Cardiac muscle cell (in vitro differentiated cells and primary cell): Measurements from ENCODE around the gene VPS35L. TPM values are rescaled to one million over a fixed set of nuclear protein-coding genes. Genes with fewer than 3 reads are reported as not detected.

Source experiments
- DNase-seq, 2 donors: peaks; one replicate each; pipeline versions ENCODE4 v3.0.0 to v3.0.0-alpha.2; 2010 to 2017; ENCODE audit warnings: low read depth in 1 of 2, low spot score in 1 of 2
- H3K27ac ChIP-seq: fragments of 200-600 bp; sonication (generic); 2 replicates; pipeline ENCODE4 v1.5.1; 2016
- H3K27me3 ChIP-seq: fragments of 200-600 bp; sonication (generic); 2 replicates; pipeline ENCODE4 v1.6.0; 2016; ENCODE audit warnings: control low read depth
- H3K36me3 ChIP-seq: fragments of 200-600 bp; sonication (generic); 2 replicates; pipeline ENCODE4 v1.5.1; 2016; ENCODE audit warnings: control low read depth
- H3K4me1 ChIP-seq: fragments of 200-600 bp; sonication (generic); 2 replicates; pipeline ENCODE4 v1.8.1; 2017; ENCODE audit warnings: low read depth, mild to moderate bottlenecking, mixed run types
- H3K4me3 ChIP-seq: fragments of 200-600 bp; sonication (generic); 2 replicates; pipeline ENCODE4 v1.5.1; 2016; ENCODE audit warnings: mild to moderate bottlenecking
- H3K9me3 ChIP-seq: fragments of 200-600 bp; sonication (generic); 2 replicates; pipeline ENCODE4 v1.5.1; 2017; ENCODE audit warnings: low read depth, mild to moderate bottlenecking, control low read depth
- polyA plus RNA-seq: library from polyadenylated mRNA; unstranded; fragments of >200 nt; fragmentation: Nextera tagmentation; extraction: Ambion mirVana; gene quantifications from 2 replicates; pipeline ENCODE4 v1.2.1, GENCODE V29; 2016
- total RNA-seq: library from RNA; depleted of rRNA; stranded (reverse); fragments of >200 nt; gene quantifications from 2 replicates; pipeline ENCODE4 v1.2.3, GENCODE V29; 2016
- TF ChIP-seq, protein P1 (sequence below): IDR thresholded peaks from 2 replicates; pipeline ENCODE4 v1.5.1; 2012; ENCODE audit warnings: low read depth, mild to moderate bottlenecking, low read length

VPS35L gene
- total and polyA plus RNA-seq, 2 experiments from 2014 or later = 31.5 to 61.6 TPM

DNA sequence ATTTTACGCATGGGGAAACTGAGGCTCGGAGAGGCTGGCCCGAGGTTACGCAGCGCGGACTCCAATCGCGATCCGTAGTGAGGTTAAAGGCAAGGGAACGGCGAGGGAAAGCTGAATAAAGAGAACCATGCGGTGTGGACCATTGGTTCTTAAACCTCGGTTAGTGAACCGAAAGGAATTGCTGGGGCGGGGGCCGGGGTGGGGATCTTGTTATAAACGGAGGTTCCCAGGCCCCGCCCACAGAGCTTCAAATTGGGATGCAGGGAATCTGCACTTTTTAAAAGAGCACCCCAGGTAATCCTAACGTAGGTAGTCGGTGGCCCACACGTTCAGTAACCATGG is 163.1 kb downstream of the VPS35L start:
- Histone ChIP-seq H3K36me3 (peaks cover 3% of the 10 kb centered on the region), H3K27ac (peak overlapping the region; percentile 51), H3K27me3 (no peaks in the 10 kb centered on the region), H3K9me3 (no peaks in the 10 kb centered on the region), H3K4me3 (peak overlapping the region; percentile 96), H3K4me1 (peaks cover 6% of the 10 kb centered on the region)
- no peak for DNase-seq
- TF ChIP-seq, protein P1, sequence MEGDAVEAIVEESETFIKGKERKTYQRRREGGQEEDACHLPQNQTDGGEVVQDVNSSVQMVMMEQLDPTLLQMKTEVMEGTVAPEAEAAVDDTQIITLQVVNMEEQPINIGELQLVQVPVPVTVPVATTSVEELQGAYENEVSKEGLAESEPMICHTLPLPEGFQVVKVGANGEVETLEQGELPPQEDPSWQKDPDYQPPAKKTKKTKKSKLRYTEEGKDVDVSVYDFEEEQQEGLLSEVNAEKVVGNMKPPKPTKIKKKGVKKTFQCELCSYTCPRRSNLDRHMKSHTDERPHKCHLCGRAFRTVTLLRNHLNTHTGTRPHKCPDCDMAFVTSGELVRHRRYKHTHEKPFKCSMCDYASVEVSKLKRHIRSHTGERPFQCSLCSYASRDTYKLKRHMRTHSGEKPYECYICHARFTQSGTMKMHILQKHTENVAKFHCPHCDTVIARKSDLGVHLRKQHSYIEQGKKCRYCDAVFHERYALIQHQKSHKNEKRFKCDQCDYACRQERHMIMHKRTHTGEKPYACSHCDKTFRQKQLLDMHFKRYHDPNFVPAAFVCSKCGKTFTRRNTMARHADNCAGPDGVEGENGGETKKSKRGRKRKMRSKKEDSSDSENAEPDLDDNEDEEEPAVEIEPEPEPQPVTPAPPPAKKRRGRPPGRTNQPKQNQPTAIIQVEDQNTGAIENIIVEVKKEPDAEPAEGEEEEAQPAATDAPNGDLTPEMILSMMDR = no peak

DNA sequence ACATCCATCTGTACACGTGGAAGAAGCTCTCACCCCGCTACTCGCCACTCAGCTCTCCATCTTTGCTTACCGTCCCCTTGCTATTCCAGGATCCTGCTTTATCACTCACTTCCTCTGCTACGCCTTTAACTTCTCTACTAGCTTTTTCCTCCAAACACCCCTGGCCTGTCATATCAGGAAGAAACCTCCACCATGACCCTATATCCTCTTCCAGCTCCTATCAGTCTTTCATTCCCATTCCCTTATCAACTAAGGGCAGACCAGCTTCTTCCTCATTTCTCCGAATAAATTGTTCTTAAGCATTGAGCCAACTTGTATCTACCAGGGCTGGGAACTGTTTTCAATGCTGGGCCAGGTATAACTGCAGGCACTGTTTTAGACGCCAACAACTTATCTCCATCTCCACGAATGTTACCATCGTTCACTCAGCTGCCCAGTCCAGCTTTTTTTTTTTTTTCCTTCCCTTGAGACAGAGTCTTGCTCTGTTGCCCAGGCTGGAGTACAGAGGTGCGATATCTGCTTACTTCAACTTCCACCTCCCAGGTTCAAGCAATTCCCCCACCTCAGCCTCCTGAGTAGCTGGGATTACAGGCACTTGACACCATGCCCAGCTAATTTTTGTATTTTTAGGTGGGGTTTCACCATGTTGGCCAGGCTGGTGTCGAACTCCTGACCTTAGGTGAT is 166.9 kb downstream of the VPS35L start:
- Histone ChIP-seq H3K9me3 (no peaks in the 10 kb centered on the region), H3K4me1 (no peaks in the 10 kb centered on the region), H3K36me3 (no peaks in the 10 kb centered on the region), H3K4me3 (no peak overlapping the region), H3K27ac (no peak overlapping the region), H3K27me3 (no peaks in the 10 kb centered on the region)
- TF ChIP-seq, protein P1 = no peak
- DNase-seq = no peak

DNA sequence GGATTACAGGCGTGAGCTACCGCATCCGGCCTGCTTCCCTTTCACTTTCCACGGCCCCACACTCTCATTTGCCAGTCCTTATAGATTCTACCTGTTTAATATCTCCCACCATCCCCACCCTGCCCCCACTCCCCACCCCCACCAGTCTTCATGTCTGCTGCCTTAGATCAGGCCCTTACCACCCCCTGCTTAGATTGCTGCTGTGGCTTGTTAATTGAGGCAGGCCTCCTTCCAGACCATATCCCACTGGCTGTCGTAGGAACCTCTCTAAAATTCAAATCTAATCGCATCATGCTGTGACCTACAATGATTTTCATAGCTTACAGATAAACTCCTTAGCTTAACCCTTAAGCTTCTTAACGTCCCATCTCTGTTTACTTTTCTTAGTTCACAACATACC is 167.5 kb downstream of the VPS35L start:
- Histone ChIP-seq H3K27ac (no peak overlapping the region), H3K36me3 (no peaks in the 10 kb centered on the region), H3K4me1 (no peaks in the 10 kb centered on the region), H3K9me3 (no peaks in the 10 kb centered on the region), H3K27me3 (no peaks in the 10 kb centered on the region), H3K4me3 (no peak overlapping the region)
- no peak for DNase-seq
- TF ChIP-seq, protein P1 = no peak

DNA sequence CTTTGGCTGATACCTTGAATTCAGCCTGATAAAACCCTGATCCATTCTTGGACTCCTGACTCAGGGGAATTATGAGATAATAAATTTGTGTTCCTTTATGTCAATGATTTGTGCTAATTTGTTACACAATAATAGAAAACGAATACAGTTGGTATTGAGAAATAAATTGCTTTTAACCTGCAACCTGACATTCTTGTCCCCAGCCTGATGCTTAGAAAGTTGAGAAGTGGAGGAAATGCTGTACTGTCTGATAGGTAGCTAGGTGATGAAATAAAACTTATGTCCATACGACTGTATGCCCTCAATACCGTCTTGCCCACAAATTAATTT is 173.1 kb downstream of the VPS35L start:
- Histone ChIP-seq H3K27ac (no peak overlapping the region), H3K4me1 (no peaks in the 10 kb centered on the region), H3K4me3 (no peak overlapping the region), H3K36me3 (no peaks in the 10 kb centered on the region), H3K27me3 (no peaks in the 10 kb centered on the region), H3K9me3 (no peaks in the 10 kb centered on the region)
- no peak for DNase-seq
- TF ChIP-seq, protein P1 = no peak

DNA sequence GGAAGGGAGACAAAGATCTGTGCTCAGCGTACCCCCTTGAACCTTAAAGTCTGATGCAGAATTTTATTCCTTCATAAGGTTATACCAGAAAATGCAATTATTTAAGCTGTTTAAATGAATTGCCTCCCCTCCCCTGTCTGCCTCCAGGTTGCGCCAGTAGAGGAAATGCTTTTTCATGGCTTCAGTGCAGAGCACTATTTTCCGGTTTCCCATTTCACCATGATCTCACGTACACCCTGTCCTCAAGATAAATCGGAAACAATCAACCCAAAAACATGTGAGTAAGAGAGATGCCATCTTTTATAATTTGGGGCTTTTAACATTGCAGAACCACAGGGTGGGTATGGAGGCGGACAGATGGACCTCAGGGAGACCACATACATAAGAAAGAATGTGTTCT is 178.0 kb downstream of the VPS35L start:
- Histone ChIP-seq H3K36me3 (no peaks in the 10 kb centered on the region), H3K9me3 (no peaks in the 10 kb centered on the region), H3K27me3 (no peaks in the 10 kb centered on the region), H3K4me1 (no peaks in the 10 kb centered on the region), H3K27ac (no peak overlapping the region), H3K4me3 (no peak overlapping the region)
- DNase-seq = no peak
- TF ChIP-seq, protein P1 = no peak
